DND-41 (cell line): ENCODE data around the gene SDF2.
"Not testable (repeated sequence)": the region's sequence is repeated elsewhere in the genome, so short reads cannot be mapped to it uniquely, and the experiment has no call there.

Experiments
- CTCF ChIP-seq: IDR thresholded peaks from 2 replicates; pipeline ENCODE4 v1.5.1; 2012; ENCODE audit warnings: borderline replicate concordance, low read length, moderate library complexity, mild to moderate bottlenecking; ENCODE audit not compliant: poor library complexity, severe bottlenecking; ENCODE audit errors: extremely low read depth
- EZH2 ChIP-seq: IDR thresholded peaks from 3 replicates; pipeline ENCODE4 v1.6.1; 2012; ENCODE audit warnings: borderline replicate concordance, low read depth, mild to moderate bottlenecking, moderate library complexity, low read length, inconsistent platforms; ENCODE audit not compliant: severe bottlenecking

- TF ChIP-seq CTCF, EZH2: not testable (repeated sequence)
These were observed 57.7 kb downstream of the SDF2 start for GRCh38 chr17:28604031-28604430.
